ENCODE data around the gene TMEM272. TPM values are rescaled to one million over a fixed set of nuclear protein-coding genes. Genes with fewer than 3 reads are reported as not detected.

TMEM272 gene
- total and polyA plus RNA-seq, 2 experiments from 2014 or later = 0.11 to 0.76 TPM

DNA sequence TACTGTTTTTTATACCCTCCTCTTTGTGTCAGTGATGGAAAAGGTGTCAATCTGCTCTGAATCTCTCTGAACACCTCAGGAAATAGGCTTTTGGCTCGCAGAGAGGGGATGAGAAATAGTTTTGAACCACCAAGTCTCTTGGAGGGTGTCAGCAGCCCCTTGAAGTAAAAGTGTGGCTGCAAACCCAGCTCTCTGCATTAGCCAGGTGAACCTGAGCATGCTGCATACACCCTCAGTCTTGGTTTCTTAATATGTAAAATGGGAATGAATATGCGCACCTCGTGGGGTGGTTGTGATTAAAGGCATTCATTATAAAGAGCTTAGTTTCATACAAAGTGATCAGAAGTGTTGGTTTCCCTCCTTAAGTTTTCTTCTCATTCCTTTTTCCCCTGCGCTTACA, 39.7 kb downstream of the TMEM272 start (continued):
- no peak for TF ChIP-seq POLR2AphosphoS5 (IDR thresholded peaks at IDR 0.05; ENCODE audit: low read depth)
- TF ChIP-seq EZH2phosphoT487 (IDR thresholded peaks at IDR 0.05; ENCODE audit: unreplicated experiment) = no peak
- no peak for TF ChIP-seq REST (IDR thresholded peaks at IDR 0.05; ENCODE audit: unreplicated experiment)

- Histone ChIP-seq H3K79me2 (replicated peaks; ENCODE audit: insufficient read depth) (0 out of 2 replicates have a peak, but pooled peaks cover 4% of the 10 kb centered on the region), H4K20me1 (replicated peaks; ENCODE audit: insufficient read depth) (no peaks in the 10 kb centered on the region), H3K9me2 (ENCODE audit: insufficient read depth) (no peaks in the 10 kb centered on the region), H2AFZ (peak overlapping the region; percentile 96), H3K4me1 (ENCODE audit: insufficient read depth) (peaks cover 49% of the 10 kb centered on the region), H3K27me3 (ENCODE audit: insufficient read depth) (no peaks in the 10 kb centered on the region), H3K36me3 (ENCODE audit: insufficient read depth) (no peaks in the 10 kb centered on the region), H3F3A (replicated peaks; ENCODE audit: low read depth) (peaks cover 9% of the 10 kb centered on the region; the same call in 1 of the 2 replicates), H3K4me2 (peak overlapping the region; percentile 93), H3K27ac (ENCODE audit: low read depth) (peak overlapping the region; percentile 87), H3K4me3 (peak overlapping the region; percentile 88)
- no peak for ATAC-seq
- H3K9me3 Mint-ChIP-seq = no peaks in the 10 kb centered on the region
- H3K27me3 Mint-ChIP-seq (ENCODE audit: insufficient read depth, low read depth, poor library complexity) = peaks cover 9% of the 10 kb centered on the region
- peaks cover 54% of the 10 kb centered on the region for H3K4me1 Mint-ChIP-seq
- H3K36me3 Mint-ChIP-seq (ENCODE audit: low read depth) = no peaks in the 10 kb centered on the region
- peak overlapping the region; percentile 82 for H3K4me3 Mint-ChIP-seq
- DNase-seq (ENCODE audit: low spot score) = no peak
- H3K27ac Mint-ChIP-seq = peak overlapping the region; percentile 77
- TF ChIP-seq POLR2AphosphoS5 (IDR thresholded peaks at IDR 0.05; ENCODE audit: low read depth) (no peak), ZNF462 (CRISPR knock-in tag; IDR thresholded peaks at IDR 0.05) (no peak), ZNF114 (CRISPR knock-in tag; IDR thresholded peaks at IDR 0.05) (no peak), NANOG (IDR thresholded peaks at IDR 0.05; ENCODE audit: borderline replicate concordance) (no peak), EZH2phosphoT487 (IDR thresholded peaks at IDR 0.05; ENCODE audit: unreplicated experiment) (no peak), JUNB (IDR thresholded peaks at IDR 0.05; ENCODE audit: unreplicated experiment) (no peak), CTCF (conservative IDR thresholded peaks at IDR 0.05; ENCODE audit: low read depth in 2 of 2) (no peak)
Observed at GRCh38 chr13:51804295-51805172, 40.4 kb downstream of the TMEM272 start.

Measured in GM23338 (cell line).